Measurements from ENCODE around the gene SLC25A43.

The SLC25A43 gene

GRCh38 chrX:119501511-119502148 is 102.5 kb downstream of the SLC25A43 start:
- DNase-seq: no peak

- DNase-seq: no peak
Observed at GRCh38 chrX:119502727-119503483, 103.8 kb downstream of the SLC25A43 start.

GRCh38 chrX:119503484-119503861 is 104.3 kb downstream of the SLC25A43 start:
- no peak for DNase-seq

Data from cortex of kidney (tissue), 1 donor.